ENCODE data around the gene HMGXB4. TPM values are rescaled to one million over a fixed set of nuclear protein-coding genes. Genes with fewer than 3 reads are reported as not detected.

The HMGXB4 gene
- total RNA-seq, 1 donor from 2014 or later = 29.0 TPM

DNA sequence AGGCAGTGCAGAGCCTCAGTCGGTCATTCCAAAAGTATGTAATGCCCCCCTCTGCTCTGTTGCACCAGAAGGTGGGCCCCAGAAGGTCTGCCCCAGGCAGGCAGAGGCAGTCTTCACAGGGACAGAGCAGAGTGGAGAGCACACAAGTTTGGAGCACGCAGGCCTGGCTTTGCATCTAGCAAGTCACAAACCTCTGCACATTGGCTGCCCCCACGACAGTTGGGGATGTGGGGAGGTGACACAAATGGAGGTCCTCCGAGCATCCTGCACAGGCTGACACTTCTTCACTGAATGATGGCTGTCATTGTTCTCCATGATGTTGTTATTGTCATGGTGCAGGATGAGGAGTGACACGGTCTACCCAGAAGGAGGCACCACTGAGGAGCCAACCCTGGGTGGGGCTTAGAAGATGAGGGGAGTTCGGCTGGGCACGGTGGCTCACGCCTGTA, 54.3 kb downstream of the HMGXB4 start:
- no peak for DNase-seq

DNA sequence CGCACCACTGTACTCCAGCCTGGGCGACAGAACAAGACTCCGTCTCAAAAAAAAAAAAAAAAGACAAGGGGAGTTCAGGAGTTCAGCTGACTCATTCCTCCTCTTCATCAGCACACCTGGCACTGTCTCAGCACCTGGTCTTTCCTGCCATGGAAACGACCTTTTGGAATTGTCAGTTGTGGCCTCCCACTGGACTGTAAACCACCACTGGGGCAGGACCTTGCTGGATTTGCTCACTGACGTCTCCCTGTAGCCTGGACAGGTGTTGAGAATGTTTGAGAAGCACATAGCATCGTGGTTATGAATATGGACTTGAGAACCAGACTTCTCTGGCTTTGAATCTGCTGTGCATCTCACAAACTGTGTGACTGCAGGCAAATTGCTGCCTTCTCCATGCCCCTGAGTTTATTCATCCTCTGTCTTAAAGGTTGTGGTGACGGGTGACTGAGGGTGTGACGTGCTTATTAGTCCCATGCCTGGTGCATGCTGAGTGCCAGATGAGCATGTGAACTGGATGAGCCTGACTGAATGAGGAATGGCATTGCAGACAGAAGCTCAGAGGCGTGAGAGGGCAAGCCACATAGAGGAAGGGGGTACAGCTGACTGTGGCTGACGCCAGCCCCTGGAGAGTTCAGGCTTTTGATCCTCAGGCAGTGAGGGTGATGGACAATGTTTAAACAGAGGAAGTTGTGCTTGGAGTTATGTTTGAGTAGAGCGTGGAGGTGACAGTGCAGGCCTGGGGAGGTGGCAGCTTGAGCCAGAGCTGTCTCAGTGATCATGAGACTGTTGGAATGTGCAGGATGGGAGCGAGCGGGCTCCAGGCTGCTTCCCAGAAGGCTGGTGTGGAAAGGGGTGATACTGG, 55.1 kb downstream of the HMGXB4 start:
- DNase-seq = no peak

DNA sequence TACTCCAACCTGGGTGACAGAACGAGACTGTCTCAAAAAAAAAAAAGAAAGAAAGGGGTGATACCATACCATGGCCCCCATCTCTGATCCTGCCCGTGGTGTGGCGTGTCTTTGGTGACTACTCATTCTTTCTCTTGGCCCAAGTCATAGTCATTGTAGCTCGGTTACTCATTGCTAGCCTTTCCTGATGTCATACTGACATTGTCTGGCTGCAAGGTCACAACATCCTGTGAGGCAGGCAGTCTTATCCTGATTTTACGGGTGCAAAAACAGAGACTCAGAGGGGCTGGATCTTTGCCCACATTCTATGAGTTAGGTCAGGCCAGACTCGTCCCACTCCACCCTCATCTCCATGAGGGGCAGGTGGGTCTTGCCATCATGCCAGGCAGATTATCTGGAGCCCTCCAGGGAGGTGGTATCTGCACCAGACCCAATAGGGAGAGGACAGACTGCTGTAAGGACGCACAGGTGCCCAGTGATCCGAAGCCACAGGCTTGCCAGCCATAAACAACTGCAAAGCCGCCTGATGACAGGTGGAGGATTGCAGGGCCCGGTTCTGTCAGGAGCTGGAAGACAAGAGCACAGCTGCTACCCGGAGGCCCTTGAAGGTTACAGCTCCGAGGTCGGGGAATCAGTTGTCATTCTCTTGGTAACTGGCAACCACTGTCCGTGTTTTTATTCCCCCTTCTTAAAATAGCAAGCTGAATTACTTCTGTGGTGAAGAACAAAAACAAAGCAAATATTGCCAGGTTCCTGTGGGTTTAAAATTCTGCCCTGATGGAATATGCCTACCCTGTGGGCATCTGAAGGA, 56.2 kb downstream of the HMGXB4 start:
- DNase-seq = no peak

DNA sequence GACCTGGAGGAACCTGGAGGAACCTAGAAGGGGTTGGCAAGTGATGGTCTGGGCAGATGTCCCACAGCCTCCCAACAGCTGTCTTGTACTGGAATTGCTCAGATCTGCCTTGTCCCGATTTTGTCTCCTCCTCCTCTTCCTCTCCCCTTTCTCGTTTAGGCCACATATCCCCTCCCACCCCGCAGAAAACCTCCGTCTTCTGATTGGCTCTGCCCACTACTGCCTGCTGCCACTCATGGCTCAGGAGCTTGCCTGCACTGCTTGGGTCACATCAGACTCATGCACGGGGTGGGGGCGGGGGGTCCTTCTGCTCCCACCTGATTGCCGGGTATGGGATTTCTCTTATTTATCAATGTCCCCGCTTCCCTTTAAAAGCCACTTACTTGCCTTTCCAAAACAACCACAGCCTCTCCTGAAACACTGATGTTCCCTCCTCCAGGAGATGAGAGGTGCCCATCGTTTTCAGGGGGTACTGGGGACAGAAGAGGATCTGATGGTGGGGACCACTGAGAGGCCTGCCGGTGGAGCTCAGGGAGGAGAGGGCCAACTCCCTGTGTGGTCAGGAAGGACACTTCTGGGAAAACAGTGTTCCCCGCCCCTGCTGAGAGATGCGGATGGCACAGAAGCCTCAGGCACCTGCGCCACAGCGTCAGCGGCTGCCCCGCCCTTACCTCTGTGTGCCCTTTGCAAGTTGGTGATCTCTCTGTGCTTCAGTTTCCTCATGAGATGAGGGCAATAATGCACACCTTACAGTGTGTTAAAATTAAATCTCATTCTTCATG, 57.1 kb downstream of the HMGXB4 start:
- DNase-seq = no peak

DNA sequence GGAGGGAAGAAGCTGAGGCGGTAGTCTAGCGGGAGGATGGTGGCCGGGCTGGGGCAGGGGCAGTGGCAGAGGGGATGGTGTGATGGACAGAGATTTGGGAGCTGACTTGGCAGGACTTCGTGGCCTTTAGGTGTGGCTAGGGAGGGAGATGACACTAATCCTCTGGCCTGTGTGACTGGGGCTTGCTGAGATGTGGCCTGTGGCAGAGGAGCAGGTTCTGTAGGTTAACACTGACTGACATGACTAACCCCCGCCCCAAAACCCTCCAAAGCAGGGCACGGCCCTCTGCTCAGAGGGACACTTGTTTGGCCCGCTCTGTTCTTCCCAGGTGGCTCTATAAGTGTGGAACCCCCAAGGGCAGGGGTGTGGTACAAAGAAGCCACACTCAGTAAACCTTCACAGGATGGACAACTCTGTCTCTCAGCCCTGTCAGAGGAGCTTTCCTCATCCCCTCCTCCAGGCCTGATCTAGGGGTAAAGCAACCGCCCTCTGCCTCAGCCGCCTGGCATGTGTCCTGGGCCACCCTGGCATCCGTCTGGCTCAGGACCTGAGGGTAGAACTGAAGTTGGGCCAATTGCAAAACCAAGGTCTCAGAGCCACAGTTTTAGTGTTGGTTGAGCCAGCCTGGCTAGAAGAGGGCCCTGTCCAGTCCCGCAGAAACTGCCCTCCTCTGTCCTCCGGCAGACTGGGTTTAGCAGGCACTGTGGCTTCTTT, 58.0 kb downstream of the HMGXB4 start:
- DNase-seq = no peak

DNA sequence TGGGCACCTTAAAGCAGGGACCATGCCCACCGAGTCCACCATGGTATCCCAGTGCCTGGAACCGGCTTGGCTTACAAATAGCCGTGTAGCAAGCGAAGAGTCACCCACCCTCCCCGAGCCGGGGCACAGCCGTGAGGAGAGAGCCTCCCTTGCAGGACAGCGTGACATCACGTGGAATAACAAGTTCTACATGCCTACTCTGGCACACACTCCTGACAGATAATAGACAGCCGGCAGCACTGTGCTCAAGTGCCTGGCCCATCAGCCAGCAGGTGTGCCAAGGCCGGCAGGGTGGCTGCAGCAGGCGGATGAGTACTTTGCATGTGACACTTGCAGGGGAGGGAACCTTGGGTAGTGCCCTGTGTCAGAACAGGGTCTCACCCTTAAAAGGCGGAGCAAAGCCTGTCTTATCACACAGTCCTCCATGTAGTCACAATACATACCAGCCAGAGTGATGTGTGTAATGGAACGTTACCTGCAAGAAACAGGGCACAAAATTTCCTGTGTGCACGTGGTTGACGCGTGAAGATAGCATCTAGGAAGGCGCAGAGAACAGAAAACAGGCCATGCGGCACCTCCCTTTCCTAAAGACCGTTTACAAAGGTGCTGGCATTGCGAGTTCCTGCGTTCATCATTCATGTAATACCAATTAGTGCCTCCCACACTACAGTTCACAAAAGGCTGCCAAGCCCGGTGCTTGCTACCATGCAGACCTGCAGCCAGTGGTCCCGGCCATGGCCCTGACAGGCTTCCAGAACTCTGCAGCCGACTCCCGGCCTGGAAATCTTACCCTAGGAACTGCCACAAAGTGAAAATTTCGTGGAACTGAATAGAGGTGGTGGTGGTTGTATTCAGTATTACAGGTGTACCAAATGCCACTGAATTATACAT, 58.8 kb downstream of the HMGXB4 start:
- no peak for DNase-seq

DNA sequence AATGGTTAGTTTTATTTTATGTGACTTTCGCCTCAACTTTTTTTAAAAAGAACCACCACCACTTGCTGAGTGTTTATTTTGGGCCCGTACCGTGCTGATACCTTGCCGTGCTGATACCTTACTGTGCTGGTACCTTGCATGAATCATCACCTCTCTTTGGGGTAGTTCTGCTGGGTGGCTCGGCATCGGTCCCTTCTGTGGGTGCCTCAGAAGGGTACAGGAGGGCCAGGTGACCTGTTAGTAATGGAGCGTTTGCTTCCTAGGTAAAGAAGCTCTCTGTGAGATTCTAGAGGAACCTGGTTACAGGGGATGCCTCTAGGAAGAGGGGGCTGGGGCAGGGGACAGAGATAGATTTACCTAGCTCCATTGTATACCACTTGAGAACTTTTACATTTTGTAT, 59.5 kb downstream of the HMGXB4 start:
- DNase-seq = no peak

DNA sequence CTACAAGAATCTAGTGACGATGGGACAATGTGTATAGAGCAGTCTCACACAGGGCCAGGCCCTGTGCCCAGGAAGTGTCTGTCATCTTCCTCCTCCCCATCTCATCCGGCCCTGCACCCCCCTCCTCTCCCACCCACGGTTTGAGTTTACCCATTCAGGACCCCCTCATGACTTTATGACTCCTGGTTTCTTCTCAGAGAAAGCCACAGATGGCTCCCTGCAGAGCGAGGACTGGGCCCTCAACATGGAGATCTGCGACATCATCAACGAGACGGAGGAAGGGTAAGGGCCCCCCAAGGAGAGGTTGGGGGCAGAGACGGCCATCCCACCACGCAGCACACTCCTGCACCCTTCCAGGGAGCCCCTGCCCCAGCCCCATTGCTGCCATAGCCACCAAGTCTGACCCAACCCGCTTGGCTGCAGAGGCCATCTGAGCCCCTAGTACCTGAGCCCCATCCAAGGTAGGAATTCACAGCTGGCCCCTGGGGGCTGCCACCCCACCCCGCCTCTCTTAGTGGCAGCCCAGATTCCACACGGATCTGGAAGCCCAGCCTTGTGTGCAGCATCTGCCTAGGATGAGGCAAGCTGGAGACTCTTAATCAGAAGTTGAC, 60.5 kb downstream of the HMGXB4 start:
- no peak for DNase-seq

DNA sequence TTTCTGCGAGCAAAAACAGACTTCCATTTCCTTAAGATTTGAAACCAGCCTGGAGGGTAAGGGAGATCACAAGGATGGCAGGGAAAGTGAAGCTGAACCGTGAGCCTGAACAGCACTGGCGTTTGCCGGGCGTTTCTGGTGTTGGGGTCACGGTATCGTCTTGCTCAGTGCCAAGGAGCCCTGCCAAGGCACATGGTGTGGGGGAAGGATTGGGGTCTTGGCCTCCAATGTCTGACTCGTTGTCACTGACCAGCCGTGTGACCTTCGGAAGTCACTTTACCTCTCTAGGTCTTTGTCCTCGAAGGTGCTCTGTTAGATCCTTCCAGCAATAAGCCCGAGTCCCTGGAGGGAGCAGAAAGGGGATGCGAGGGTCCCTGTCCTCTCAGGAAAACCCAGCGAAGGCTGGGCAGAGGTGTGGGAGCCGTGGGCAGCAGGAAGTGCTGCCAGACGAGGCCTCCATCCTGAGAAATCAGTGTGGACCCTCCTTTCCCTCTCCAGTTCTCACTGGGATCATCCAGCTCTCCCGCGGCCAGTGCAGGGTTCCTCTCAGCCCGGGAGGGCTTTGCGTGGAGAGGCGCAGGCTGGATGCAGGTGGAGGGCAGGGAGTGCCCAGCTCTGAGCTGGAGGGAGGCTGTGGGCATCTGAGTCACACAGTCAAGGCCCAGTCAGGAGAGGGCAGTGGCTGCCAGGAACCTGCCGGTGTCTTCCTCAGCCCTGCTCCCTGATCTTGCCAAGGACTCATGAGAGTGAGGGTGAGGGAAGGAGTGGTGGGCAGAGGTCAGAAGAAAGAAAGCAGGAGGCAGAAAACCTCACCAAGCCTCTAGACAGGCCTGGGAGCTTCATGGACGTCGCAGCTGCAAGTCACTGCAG, 61.3 kb downstream of the HMGXB4 start:
- no peak for DNase-seq

DNA sequence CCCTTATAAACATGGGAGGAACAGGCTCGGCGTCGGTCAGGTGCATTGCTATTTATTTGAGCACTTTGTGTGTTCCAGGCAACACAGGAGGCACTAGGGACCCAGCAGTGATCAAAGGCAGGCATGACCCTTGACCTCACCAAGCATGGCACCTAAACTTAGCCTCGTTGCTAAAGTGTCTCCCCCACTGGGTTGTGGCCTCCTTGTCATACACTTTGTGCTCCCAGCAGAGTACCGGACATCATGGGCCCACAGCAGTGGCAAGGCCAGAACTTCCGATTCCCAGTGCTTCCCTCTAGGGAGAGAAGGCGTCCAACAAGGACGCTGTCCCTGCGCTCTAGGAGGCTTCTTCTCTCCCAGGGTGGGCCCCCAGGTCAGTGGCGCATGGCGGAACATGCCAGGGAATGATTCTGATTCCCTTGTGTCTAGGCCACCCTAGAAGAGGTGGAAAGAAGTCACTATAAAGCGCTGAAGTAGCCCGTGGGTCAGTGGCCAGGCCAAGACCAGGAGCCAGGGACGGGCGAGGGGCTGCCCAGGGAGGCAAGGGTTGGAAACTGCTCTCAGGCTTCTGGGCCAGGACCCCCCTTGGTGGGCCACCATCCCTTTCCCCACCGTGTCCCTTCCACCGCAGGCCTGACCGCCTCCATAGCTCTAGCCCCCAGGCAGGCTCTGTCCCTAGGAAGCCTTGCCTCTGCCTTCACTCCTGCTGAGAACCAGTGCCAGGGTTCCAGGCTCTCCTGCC, 62.1 kb downstream of the HMGXB4 start:
- no peak for DNase-seq

DNA sequence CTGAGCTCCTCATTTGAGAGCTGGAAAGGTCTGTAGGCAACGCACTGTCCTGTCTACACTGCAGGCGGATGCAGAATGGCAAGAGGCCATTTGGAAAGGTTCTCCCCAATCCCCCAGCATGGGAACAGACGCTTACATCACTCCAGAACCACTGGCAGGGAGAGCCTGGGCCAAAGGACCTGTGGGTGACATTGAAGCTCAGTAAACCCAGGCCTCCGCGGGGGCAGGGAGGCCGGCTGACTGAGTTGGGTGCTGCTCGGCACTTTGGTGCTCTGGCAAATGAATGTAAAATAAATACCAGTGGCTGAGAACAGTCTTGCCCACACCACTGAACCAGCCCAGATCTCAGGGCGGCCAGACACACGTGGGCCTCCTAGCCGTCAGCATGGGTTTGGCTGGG, 64.8 kb downstream of the HMGXB4 start:
- DNase-seq = no peak

DNA sequence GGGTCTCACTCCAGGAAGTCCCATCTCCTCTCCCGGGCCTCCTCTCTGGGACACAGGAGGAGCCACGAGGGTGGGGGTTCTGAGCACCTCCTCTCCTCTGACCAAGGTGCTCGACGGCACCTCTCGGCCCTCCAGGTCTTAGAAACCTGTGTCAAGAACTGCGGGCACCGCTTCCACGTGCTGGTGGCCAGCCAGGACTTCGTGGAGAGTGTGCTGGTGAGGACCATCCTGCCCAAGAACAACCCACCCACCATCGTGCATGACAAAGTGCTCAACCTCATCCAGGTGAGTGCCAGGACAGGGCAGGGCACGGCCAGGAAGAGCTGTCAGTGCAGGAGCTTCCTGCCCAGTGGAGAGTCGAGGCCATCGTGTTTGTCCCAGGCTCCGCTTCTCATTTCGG, 65.6 kb downstream of the HMGXB4 start:
- DNase-seq = no peak

DNA sequence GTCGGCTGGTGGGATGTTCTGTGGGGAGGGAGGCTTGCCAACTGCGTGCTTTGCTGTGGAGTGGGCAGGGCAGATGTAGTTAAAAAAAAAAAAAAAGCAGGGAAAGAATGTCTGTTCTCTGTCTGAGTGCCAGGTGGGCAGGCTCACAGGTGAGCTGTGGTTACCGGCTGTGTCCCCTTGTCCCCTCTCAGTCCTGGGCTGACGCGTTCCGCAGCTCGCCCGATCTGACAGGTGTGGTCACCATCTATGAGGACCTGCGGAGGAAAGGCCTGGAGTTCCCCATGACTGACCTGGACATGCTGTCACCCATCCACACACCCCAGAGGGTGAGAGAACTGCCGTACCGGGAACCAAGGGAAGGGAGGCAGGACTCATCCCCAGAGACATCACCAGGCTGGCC, 66.0 kb downstream of the HMGXB4 start:
- DNase-seq = no peak

DNA sequence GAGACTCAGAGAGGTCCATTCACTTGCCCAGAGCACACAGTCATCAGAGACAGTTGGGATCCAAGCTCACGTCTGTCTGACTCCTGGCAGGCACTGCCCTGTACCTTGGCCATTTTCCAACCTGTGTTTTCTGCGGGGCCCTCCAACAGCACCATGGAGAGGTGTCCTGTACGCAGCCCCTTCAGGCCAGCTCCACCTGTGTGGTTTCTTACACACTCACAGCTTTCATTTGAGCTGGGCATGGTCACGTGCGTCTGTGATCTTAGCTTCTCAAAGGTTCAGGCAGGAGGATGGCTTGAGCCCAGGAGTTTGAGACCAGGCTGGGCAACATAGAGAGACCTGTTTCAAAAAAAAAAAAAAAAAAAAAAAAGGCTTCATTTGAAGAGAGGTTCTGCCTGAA, 66.8 kb downstream of the HMGXB4 start:
- no peak for DNase-seq

DNA sequence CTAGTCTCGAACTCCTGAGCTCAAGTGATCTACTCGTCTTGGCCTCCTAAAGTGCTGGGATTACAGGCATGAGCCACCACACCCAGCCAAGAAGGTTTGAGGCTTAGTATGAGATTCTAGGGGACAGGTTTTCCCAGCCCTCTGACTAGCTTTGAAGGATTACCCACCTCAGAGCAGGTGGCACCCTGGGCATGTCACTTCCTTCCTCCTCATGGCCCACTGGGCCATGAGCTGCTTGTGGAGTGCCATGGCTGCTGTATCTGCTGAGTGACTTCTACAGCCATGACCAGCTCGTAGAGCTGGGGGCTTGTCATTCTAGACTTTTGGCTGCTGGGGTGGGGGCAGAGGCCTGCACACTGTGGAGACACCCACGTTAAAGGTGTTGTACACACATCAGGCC, 67.5 kb downstream of the HMGXB4 start:
- DNase-seq = no peak

DNA sequence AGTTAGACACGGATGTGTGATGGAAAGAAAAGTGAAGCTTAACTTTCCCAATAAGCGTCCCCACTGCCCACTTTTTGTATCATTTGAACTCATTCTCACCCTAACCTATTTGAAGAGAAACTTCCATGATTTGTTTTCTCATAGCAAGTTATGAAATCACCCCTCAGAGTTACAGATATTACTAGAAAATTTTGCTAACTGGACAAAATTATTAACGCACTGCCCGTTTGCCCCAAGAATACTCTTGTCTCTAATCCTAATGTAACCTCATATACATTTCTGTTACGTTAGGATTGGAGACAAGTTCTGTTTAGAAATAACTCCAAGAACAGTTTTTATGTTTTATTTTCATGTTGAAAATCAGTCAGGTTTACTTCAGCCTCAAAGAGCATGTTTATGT, 67.9 kb downstream of the HMGXB4 start:
- DNase-seq = no peak

DNA sequence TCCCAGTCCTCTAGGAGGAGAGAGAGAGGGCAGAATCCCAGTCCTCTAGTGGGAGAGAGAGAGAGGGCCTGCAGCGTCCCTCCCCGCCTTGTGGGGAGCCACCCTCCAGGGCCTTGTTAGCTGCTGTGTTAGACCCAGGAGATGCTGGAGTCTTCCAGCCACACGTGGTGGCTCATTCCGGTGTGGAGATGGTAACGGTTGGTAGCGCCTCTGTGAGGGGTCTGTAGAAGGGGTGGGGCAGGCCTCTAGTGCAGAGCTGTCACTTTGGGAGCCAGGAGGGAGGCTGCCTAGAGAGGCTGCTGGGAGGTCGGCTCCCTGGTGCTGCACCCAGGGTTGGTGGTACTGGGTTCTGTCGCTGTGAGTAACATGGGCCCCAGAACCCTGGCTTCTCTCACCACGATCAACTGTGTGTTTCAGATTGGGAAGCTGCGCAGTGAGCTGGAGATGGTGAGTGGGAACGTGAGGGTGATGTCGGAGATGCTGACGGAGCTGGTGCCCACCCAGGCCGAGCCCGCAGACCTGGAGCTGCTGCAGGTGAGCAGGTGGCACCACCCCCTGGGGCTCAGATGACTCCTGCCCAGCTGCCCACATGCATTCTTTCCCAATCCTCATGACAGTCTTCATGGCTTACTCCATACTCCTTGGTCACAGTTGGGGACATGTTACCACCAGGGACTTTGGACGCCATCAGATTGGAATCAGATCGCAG, 69.7 kb downstream of the HMGXB4 start:
- DNase-seq = no peak

Measured in occipital lobe (tissue), 2 donors.